SK-N-SH treated with all-trans-retinoic acid at 6 μM for 48 hours (cell line): ENCODE data around the gene BAG2.

Experiments
- ARNTL ChIP-seq: fragments of 450-650 bp; formaldehyde crosslinking; IDR thresholded peaks from 2 replicates; pipeline ENCODE4 v1.5.0; 2020; ENCODE audit warnings: low read depth, mild to moderate bottlenecking, moderate library complexity, borderline replicate concordance
- BACH2 ChIP-seq: fragments of 250-450 bp; sonication (Bioruptor Pico); IDR thresholded peaks from 2 replicates; pipeline ENCODE4 v1.9.0; 2021; ENCODE audit warnings: mild to moderate bottlenecking, borderline replicate concordance
- CSDC2 ChIP-seq: fragments of 250-450 bp; sonication (Bioruptor Pico); IDR thresholded peaks from 2 replicates; pipeline ENCODE4 v1.5.0; 2020; ENCODE audit warnings: mild to moderate bottlenecking, moderate library complexity
- CSRNP3 ChIP-seq: fragments of 250-450 bp; sonication (Bioruptor Pico); IDR thresholded peaks from 2 replicates; pipeline ENCODE4 v1.5.1; 2021; ENCODE audit warnings: mild to moderate bottlenecking, moderate library complexity
- GLIS3 ChIP-seq: fragments of 250-450 bp; sonication (Bioruptor Pico); IDR thresholded peaks from 2 replicates; pipeline ENCODE4 v1.5.0; 2020; ENCODE audit warnings: mild to moderate bottlenecking, moderate library complexity
- ISL1 ChIP-seq: fragments of 250-450 bp; sonication (Bioruptor Pico); IDR thresholded peaks from 2 replicates; pipeline ENCODE4 v2.1.2; 2022; ENCODE audit warnings: mild to moderate bottlenecking, moderate library complexity
- OSR1 ChIP-seq: fragments of 250-450 bp; sonication (Bioruptor Pico); IDR thresholded peaks from 2 replicates; pipeline ENCODE4 v1.8.0; 2022; ENCODE audit warnings: moderate library complexity, mild to moderate bottlenecking, inconsistent platforms
- PATZ1 ChIP-seq: fragments of 250-450 bp; sonication (Bioruptor Pico); IDR thresholded peaks from 2 replicates; pipeline ENCODE4 v1.8.0; 2020; ENCODE audit warnings: mild to moderate bottlenecking, moderate library complexity, borderline replicate concordance
- RARB ChIP-seq: fragments of 250-450 bp; sonication (Bioruptor Pico); IDR thresholded peaks from 2 replicates; pipeline ENCODE4 v1.8.0; 2021; ENCODE audit warnings: mild to moderate bottlenecking, moderate library complexity
- TSHZ2 ChIP-seq: fragments of 250-450 bp; sonication (Bioruptor Pico); IDR thresholded peaks from 2 replicates; pipeline ENCODE4 v1.5.0; 2020; ENCODE audit warnings: mild to moderate bottlenecking, moderate library complexity
- ZFP3 ChIP-seq: fragments of 250-450 bp; sonication (Bioruptor Pico); IDR thresholded peaks from 2 replicates; pipeline ENCODE4 v1.5.0; 2020; ENCODE audit warnings: mild to moderate bottlenecking, moderate library complexity
- ZNF70 ChIP-seq: fragments of 450-650 bp; formaldehyde crosslinking; IDR thresholded peaks from 2 replicates; pipeline ENCODE4 v1.5.0; 2020; ENCODE audit warnings: mild to moderate bottlenecking, moderate library complexity

- TF ChIP-seq RARB = no peak
- no peak for TF ChIP-seq ZFP3 (CRISPR knock-in tag)
- TF ChIP-seq ARNTL = no peak
- no peak for TF ChIP-seq GLIS3 (CRISPR knock-in tag)
- TF ChIP-seq CSDC2 (CRISPR knock-in tag) = no peak
- TF ChIP-seq CSRNP3 (CRISPR knock-in tag) = no peak
- TF ChIP-seq PATZ1 (CRISPR knock-in tag) = no peak
- TF ChIP-seq BACH2 (CRISPR knock-in tag) = no peak
- TF ChIP-seq ISL1 = no peak
- TF ChIP-seq TSHZ2 (CRISPR knock-in tag) = no peak
- no peak for TF ChIP-seq OSR1 (CRISPR knock-in tag)
- TF ChIP-seq ZNF70 (CRISPR knock-in tag) = no peak
Measured at GRCh38 chr6:57209030-57209429, 36.9 kb downstream of the BAG2 start.
